ENCODE data around the gene POLR2F.

Gene POLR2F

GRCh38 chr22:38014083-38014482, 60.6 kb downstream of the POLR2F start:
- TF ChIP-seq CTCF (IDR thresholded peaks at IDR 0.05), result no peak

GRCh38 chr22:38016182-38017151, 63.0 kb downstream of the POLR2F start:
- TF ChIP-seq CTCF (IDR thresholded peaks at IDR 0.05), result no peak

GRCh38 chr22:38017272-38017920, 63.9 kb downstream of the POLR2F start:
- no peak for TF ChIP-seq CTCF (IDR thresholded peaks at IDR 0.05)

- TF ChIP-seq CTCF (IDR thresholded peaks at IDR 0.05), result no peak
Measured at GRCh38 chr22:38017939-38018885, 64.7 kb downstream of the POLR2F start.
